ENCODE results near the gene CADM1. TPM values are rescaled to one million over a fixed set of nuclear protein-coding genes. Genes with fewer than 3 reads are reported as not detected.

Gene CADM1
- total and polyA plus RNA-seq, 8 donors, result 0.58 to 29.7 (median 5.3) TPM

DNA sequence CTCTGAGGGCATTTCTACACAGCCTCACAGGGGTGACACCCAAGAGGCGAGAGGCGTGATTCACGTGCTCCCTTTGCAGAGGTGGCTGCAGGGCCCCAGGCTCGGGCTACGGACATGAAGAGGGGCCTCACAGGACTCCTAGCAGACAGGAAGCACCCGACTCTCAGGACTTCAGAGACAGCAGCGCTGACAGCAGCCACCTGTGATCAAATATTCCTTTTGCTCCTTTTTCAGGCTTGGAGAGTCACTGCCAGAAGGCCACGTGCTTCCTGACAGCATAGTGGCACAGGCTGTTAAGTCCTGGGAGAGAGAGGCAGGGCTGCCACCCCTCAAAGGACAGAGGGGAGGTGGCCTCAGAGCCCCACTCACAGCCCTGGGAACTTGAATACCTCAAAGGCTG, 348.9 kb downstream of the CADM1 start:
- Histone ChIP-seq H3K4me1 (no peaks in the 10 kb centered on the region), H3K27ac (no peak overlapping the region), H3K36me3 (no peaks in the 10 kb centered on the region), H3K27me3 (peaks cover 0 to 16% (median 0%) of the 10 kb centered on the region in 3 donors), H3K4me3 (no peak overlapping the region), H3K9me3 (no peaks in the 10 kb centered on the region)
- TF ChIP-seq POLR2A (IDR thresholded peaks at IDR 0.05), result no peak
- TF ChIP-seq, protein P1, sequence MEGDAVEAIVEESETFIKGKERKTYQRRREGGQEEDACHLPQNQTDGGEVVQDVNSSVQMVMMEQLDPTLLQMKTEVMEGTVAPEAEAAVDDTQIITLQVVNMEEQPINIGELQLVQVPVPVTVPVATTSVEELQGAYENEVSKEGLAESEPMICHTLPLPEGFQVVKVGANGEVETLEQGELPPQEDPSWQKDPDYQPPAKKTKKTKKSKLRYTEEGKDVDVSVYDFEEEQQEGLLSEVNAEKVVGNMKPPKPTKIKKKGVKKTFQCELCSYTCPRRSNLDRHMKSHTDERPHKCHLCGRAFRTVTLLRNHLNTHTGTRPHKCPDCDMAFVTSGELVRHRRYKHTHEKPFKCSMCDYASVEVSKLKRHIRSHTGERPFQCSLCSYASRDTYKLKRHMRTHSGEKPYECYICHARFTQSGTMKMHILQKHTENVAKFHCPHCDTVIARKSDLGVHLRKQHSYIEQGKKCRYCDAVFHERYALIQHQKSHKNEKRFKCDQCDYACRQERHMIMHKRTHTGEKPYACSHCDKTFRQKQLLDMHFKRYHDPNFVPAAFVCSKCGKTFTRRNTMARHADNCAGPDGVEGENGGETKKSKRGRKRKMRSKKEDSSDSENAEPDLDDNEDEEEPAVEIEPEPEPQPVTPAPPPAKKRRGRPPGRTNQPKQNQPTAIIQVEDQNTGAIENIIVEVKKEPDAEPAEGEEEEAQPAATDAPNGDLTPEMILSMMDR (IDR thresholded peaks at IDR 0.05), result no peak
- no peak for TF ChIP-seq EP300 (IDR thresholded peaks at IDR 0.05)
- TF ChIP-seq POLR2AphosphoS5 (IDR thresholded peaks at IDR 0.05), result no peak
- no peak for DNase-seq
- intact Hi-C loops (cut with DNase I; ENCODE audit: low total_unique reads), result no loop called here
- 42 to 76% (median 71%) methylated on average over 8 of the region's 8 CpGs for WGBS, 5 donors

DNA sequence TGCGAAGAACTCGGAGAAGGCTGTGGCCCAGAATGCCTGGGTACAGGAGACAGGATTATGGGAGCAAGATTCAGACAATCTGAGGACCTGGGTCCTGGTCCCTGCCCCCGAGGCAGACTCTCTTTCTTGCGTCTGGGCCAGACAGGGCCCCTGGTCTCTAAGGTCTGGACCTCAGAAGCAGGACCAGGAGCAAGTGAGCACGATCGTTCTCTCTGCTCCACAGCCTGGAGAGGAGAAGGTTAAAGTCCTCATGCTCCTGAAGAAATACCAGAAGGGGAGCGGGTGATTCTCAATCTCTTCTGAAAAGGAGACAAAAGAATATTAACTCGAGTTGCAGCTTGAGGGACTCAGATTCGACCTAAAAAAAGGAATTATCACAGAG, 349.9 kb downstream of the CADM1 start:
- TF ChIP-seq POLR2A (IDR thresholded peaks at IDR 0.05) (no peak), EP300 (IDR thresholded peaks at IDR 0.05) (no peak), POLR2AphosphoS5 (IDR thresholded peaks at IDR 0.05) (no peak)
- TF ChIP-seq, protein P1 (IDR thresholded peaks at IDR 0.05), result no peak
- WGBS, 5 donors, result 81 to 88% (median 82%) methylated on average over 9 of the region's 9 CpGs
- no peak overlapping the region for H3K27ac ChIP-seq
- H3K27me3 ChIP-seq, result peaks cover 0 to 8% (median 0%) of the 10 kb centered on the region in 3 donors
- intact Hi-C loops (cut with DNase I; ENCODE audit: low total_unique reads), result no loop called here
- no peaks in the 10 kb centered on the region for H3K9me3 ChIP-seq
- no peak for DNase-seq
- no peak overlapping the region for H3K4me3 ChIP-seq
- H3K4me1 ChIP-seq, result no peaks in the 10 kb centered on the region
- H3K36me3 ChIP-seq, result no peaks in the 10 kb centered on the region

DNA sequence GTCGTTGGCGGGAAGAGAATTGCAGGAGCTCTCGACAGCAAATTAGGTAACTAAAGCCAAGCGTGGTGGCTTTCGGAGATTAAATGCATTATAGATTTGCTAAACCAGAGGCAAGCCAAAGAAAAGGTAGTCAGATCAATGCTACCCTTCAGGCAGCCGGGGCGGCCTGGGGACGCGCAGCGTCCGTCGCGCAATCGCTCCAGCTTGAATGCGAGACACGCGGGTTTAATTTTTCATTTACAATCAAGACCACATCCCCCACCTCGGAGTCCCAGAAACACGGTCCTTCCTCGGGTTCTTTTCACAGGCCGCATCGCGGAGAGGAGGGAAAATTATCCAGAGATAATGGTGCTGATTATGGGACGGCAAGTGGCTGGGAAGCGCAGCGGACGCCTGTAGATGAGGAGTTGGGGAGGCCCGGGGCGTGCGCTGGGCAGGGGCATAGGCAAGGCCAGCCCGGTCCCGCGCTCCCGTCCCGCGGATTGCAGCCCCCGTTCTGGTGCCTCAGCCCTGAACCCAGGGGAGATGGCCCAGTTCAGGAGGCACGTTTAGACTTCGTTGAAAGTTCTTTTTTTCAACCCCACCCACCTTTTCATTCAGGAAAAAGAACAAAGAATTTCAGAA, 350.4 kb downstream of the CADM1 start:
- TF ChIP-seq POLR2A (IDR thresholded peaks at IDR 0.05), result no peak
- no peak for DNase-seq
- intact Hi-C loops (cut with DNase I; ENCODE audit: low total_unique reads), result no loop called here
- 91 to 97% (median 94%) methylated on average over 39 of the region's 39 CpGs for WGBS, 5 donors
- Histone ChIP-seq H3K27me3 (peaks cover 0 to 5% (median 0%) of the 10 kb centered on the region in 3 donors), H3K27ac (no peak overlapping the region), H3K4me1 (no peaks in the 10 kb centered on the region), H3K36me3 (no peaks in the 10 kb centered on the region), H3K9me3 (no peaks in the 10 kb centered on the region), H3K4me3 (no peak overlapping the region)

DNA sequence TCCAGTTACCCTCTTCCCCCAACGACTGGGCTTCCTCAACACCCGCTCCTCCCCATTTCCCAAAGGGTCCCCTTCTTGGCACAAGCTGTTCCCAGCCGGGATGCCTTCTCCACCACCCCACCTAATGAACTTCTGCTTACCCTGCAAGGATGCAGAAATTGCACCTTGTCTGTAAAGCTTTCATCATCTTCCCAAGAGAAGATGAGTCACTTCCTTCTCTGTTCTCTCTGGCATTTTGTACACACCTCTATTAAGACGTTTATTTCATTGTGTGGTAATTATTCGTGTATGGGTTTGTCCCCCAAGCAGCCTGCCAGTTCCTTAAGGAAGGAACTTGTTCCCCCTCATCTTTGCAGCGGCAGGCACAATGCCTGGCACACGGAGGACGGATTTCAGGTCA, 351.1 kb downstream of the CADM1 start:
- Histone ChIP-seq H3K36me3 (no peaks in the 10 kb centered on the region), H3K4me1 (no peaks in the 10 kb centered on the region), H3K9me3 (no peaks in the 10 kb centered on the region), H3K27me3 (peaks cover 0 to 4% (median 0%) of the 10 kb centered on the region in 3 donors), H3K27ac (no peak overlapping the region), H3K4me3 (no peak overlapping the region)
- TF ChIP-seq, protein P1 (IDR thresholded peaks at IDR 0.05), result no peak
- no peak for TF ChIP-seq POLR2AphosphoS5 (IDR thresholded peaks at IDR 0.05)
- no peak for TF ChIP-seq EP300 (IDR thresholded peaks at IDR 0.05)
- no peak for TF ChIP-seq POLR2A (IDR thresholded peaks at IDR 0.05)
- DNase-seq, result no peak
- WGBS, 5 donors, result 73 to 85% (median 83%) methylated on average over 8 of the region's 8 CpGs
- intact Hi-C loops (cut with DNase I; ENCODE audit: low total_unique reads), result no loop called here

DNA sequence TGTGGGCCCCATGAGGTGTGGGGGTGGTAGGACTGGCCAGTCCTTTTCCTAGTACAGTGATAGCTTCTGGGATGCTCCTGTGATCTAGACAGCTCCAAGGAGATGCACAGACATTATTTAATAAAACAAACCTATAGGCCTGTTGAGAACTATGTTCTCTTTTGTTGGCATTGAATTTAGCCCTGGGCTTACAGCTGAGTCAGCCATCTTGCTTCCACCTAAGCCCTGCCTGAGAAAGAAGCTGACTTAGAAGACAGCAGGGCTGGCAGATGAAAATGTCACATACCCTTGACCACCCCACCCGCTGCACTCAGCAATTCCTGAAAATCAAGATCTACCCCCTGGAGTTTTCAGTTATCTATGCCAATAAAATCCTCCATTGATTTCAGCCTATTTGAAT, 353.2 kb downstream of the CADM1 start:
- H3K27me3 ChIP-seq, result no peaks in the 10 kb centered on the region
- no peak for DNase-seq
- TF ChIP-seq POLR2AphosphoS5 (IDR thresholded peaks at IDR 0.05), result no peak
- no peak for TF ChIP-seq POLR2A (IDR thresholded peaks at IDR 0.05)
- no peak for TF ChIP-seq EP300 (IDR thresholded peaks at IDR 0.05)
- TF ChIP-seq, protein P1 (IDR thresholded peaks at IDR 0.05), result no peak
- H3K4me3 ChIP-seq, result no peak overlapping the region
- no peaks in the 10 kb centered on the region for H3K9me3 ChIP-seq
- WGBS, 5 donors, result 87 to 100% (median 92%) methylated on average over 1 of the region's 1 CpG
- H3K27ac ChIP-seq, result no peak overlapping the region
- intact Hi-C loops (cut with DNase I; ENCODE audit: low total_unique reads), result no loop called here
- H3K36me3 ChIP-seq, result no peaks in the 10 kb centered on the region
- no peaks in the 10 kb centered on the region for H3K4me1 ChIP-seq

All from stomach (tissue), 9 donors.